GM18520 (cell line): Measurements from ENCODE around the gene CDC14B.

Source experiments
- ATAC-seq: cut with Tn5 transposase; IDR thresholded peaks from one replicate; pipeline ENCODE4 v1.9.1; 2021; ENCODE audit not compliant: unreplicated experiment

CDC14B gene

GRCh38 chr9:96487029-96487396 lies 132.6 kb downstream of the CDC14B start:
- no peak for ATAC-seq

GRCh38 chr9:96486386-96487028 lies 133.1 kb downstream of the CDC14B start:
- no peak for ATAC-seq

- ATAC-seq: no peak
Measured at GRCh38 chr9:96485280-96485679, 134.4 kb downstream of the CDC14B start.

GRCh38 chr9:96484521-96484931 lies 135.1 kb downstream of the CDC14B start:
- peak; percentile 95 for ATAC-seq

DNA sequence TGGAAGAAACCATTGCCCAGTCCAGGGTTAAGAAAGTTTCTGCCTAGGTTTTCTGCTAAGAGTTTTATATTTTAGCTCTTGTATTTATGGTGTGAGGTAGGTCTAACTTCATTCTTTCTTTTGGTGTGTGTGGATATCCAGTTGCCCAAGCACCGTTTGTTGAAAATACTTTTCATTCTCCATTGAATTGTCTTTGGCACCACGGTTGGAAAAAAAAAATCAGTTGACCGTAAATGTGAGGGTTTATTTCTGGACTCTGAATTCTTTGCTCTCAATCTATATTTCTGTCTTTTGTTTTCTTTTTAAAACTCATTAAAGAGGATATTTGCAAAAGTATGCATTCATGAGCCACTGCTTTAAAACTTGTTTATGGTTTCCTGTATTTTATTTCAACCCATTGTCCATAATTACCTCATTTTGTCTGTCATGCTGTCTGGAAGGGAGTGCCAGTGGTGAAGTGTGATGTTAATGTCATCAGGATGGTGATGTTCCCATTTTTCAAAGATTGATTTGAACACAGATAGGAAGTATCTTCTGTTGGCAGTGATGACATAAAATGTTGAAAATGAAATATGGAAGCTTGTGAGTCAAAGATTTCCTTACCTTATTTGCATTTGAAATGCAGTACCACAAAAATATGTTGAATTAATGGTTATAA lies 135.8 kb downstream of the CDC14B start:
- no peak for ATAC-seq

DNA sequence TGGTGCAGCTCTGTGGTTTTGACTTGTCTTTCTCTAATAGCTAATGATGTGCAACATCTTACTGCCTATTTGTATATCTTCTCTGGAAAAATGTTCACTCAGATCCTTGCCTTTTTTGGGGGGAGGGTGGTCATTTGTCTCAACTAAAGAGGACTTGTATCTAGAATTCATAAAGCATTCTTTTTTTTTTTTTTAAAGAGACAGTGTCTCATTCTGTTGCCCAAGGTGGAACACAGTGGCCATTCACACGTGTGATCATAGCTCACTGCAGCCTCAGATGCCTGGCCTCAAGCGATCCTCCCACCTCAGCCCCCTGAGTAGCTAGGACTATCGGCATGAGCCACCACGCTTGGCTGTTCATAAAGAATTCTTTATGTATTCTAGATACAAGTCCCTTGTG lies 136.4 kb downstream of the CDC14B start:
- ATAC-seq: no peak

- ATAC-seq: no peak
Measured at GRCh38 chr9:96482476-96482875, 137.2 kb downstream of the CDC14B start.

GRCh38 chr9:96480736-96481135 lies 138.9 kb downstream of the CDC14B start:
- ATAC-seq: no peak

DNA sequence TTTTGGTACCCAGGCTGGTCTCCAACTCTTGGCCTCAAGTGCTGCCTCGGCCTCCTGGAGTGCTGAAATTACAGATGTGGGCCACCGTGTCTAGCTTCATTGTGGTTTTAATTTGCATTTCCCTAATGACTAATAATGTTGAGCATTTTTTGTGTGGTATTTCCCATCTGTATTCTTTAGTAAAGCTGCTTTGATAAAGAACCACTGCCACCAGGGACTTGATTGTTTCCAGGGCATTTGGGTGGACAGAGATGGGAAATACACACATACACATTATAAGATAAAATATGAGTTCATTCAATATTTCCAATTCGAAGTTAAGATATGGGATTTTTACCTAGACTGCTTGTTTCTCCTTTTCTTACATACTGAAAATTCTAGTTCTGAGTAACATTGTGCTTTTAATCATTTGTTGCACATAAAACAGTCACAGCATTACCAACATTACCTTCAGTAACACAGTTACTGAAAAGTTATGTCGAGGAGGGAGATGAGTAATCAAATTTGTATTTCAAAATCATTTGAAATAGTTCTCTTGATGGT lies 140.7 kb downstream of the CDC14B start:
- ATAC-seq: peak; percentile 61

DNA sequence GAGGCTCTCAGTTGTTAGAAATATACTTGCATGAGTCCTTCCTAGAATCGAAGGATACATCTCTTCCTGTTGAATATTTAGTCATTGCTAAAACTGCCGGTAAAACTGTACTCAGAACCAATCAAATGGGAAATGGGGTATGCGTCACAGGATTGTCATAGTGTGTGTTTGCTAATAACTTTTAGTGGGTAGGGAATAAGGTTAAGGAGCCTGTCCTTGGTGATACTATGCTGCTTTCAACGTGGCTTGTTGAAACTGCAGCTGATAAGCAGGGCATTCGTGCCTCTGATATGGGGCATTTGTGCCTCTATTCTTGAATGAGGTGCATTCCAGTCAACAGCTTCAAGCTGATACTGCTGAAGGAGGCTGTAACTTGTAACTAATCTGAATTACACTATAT lies 143.1 kb downstream of the CDC14B start:
- ATAC-seq: no peak

DNA sequence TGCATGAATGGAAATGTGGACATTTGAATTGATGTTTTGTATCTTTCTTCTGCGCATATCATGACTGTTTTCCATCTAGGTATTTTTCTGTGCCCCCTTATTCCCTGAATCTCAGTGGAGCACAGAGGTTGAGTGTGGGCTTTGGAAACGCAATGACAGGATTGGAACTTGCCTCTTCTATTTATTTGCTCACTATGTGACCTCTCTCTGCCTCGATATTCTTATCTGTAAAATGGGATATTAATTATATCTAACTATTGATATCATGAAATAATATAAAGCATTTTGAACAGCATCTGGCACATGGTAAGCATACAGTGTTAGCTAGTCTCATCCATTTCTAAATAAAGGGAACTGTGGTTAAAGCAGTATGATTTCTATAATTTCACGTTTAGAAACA lies 143.6 kb downstream of the CDC14B start:
- no peak for ATAC-seq

DNA sequence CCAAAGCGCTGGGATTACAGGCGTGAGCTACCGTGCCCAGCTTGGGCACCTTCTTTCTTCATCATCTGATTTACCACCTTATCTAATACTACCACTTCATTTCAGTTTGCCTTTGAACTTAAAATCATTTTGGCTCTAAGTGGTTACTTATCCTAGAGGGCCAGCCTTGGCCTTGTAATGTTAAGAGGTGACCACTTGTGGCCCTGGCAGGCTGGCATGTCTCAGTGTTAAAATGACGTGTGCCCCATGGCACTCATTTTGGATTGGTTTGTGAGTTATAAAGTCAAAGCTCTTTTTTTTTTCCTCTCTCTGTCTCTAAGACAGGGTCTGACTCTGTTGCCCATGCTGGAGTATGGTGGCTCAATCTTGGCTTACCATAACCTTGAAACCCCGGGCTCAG lies 151.9 kb downstream of the CDC14B start:
- no peak for ATAC-seq

GRCh38 chr9:96464426-96464825 lies 155.2 kb downstream of the CDC14B start:
- ATAC-seq: no peak

- ATAC-seq: no peak
Measured at GRCh38 chr9:96462541-96462940, 157.1 kb downstream of the CDC14B start.

GRCh38 chr9:96461336-96461735 lies 158.3 kb downstream of the CDC14B start:
- no peak for ATAC-seq

DNA sequence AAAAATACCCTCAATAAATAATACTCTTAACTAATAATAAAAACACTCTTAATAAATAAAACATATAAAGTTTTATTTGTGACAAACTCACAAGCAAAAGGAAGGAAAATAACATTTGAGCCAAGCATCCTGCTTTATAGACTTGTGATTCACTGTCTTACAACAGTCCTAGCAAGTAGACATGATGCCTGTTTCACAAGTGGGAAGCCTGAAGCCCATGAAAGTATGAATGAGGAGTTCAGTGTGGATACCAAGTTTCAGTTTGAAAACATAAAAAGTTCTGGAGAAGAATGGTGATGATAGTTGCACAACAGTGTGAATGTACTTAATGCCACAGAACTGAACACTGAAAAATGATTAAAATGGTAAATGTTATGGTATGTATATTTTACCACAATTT lies 158.8 kb downstream of the CDC14B start:
- ATAC-seq: no peak

DNA sequence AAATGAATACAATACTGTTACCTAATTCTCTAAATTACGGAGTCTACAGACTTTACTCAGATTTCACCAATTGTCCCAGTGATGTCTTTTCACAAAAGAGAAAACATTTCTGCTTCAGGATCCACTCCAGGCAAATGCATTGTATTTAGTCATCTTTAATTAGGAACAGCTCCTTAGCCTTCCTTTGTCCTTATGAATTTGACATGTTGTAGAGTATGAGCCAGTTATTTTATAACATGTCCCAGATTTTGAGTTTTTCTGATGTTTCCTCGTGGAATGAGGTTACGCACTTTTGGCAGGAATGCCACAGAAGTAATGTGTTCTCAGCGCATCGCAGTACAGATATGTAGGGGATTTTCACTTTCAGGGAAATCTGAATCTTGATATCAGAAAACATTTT lies 159.2 kb downstream of the CDC14B start:
- ATAC-seq: no peak

DNA sequence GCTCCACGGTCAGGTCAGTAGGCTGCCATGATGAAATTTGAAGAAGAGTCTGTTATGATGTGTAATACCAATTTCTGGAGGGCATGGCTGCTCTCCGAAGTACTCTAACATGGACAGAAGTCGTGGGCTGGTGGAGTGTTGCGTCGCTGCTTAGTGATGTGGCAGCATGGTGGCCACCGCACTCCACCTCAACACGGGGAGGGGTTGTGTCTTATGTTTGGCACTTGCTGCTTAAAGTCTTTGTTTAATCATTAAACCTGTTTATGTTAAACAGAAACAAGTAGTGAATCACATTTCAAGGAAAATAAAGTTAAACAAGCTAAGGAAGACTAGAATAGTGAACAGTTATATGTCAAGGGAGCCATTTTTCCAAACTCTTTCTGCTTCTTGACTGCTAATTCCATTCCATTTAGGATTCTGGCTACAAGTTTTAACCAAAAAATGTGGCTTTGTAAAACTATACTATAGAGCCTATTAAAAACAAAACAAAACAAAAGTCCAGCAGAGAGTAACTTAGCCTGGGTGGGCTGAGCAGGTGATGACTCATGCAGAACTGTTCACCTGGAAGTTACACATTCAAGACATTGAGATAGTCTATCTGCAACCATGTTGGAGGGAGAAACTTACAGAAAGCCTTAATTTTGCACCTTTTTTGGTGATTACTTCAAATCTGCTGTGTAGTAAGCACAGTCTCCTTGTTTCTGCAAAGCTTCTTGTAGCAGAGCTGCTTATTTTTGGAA lies 160.2 kb downstream of the CDC14B start:
- no peak for ATAC-seq

DNA sequence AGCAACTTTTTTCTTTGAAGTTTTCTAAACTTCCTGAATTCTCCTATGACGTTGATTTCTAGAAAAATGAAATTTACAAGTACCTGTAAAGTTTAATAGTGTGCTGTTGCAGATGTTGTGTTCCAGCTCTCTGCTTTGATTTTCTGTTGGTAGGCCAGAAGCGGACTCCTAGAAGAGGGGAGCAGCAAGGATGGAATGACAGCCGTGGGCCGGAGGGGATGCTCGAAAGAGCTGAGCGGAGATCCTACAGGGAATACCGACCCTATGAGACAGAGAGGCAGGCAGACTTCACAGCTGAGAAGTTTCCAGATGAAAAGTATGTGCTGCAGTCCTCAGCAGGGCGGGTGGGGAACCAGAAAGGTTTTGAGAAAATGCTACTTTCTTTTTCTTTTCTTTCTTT lies 161.4 kb downstream of the CDC14B start:
- ATAC-seq: no peak

DNA sequence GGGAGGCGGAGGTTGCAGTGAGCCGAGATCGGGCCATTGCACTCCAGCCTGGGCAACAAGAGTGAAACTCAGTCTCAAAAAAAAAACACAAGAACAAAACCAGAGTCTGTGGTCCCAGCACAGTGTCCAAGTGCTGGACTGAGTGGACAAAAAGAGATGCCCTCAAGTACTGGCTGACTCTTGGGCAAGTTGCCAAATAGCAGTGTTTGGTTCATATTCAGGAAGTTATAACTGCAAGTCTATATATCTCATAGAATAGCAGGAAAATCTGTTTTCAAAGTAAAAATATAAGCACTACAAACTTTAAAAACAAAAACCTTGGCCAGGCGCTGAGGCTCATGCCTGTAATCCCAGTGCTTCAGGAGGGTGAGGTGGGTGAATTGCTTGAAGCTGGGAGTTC lies 162.4 kb downstream of the CDC14B start:
- no peak for ATAC-seq

DNA sequence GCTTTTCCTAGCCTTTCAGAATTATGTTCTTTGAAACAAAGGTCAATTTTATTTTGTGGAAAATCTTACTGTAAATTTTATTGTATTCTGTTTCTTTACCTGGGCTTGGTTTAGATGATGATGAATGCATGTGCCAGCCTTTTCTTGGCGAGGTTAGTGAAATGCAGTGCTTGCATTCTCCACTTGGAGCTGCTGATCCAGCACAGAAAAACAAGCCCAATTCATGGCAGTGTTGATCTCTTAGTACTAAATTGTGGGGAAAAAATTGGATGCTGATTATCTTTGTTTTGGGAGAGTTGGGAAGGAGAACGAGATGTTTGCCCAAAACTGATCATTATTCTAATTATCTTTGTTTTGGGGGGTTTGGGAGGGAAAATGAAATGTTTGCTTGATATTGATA lies 166.0 kb downstream of the CDC14B start:
- no peak for ATAC-seq
